ENCODE measurements around the gene SH3PXD2A. TPM values are rescaled to one million over a fixed set of nuclear protein-coding genes. Genes with fewer than 3 reads are reported as not detected.

Gene SH3PXD2A
- total RNA-seq, 4 donors from 2014 or later, result 35.0 to 54.8 (median 45.4) TPM

DNA sequence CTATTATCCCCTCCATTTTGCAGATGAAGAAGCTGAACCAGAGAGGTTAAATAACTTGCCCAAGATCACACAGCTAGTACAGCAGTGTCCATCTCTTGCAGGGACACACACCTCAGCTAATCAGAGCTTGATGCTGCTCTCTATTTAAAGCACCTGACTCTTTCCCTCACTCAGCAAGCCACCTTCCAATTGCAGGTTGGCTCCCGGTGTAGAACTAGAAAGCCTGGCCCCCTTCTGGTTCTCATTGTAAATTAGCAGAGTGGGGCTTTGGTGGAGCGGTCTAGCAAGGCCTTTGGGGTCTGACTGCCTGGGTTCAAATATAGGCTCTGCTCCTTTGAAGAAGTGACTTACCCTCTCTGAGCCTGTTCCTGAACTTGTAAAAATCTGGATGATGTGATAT, 185.4 kb downstream of the SH3PXD2A start:
- DNase-seq (ENCODE audit: low spot score in 2 of 2), result no peak
- WGBS, 2 donors, result 92 to 100% methylated on average over 2 of the region's 2 CpGs
- TF ChIP-seq, protein P1, sequence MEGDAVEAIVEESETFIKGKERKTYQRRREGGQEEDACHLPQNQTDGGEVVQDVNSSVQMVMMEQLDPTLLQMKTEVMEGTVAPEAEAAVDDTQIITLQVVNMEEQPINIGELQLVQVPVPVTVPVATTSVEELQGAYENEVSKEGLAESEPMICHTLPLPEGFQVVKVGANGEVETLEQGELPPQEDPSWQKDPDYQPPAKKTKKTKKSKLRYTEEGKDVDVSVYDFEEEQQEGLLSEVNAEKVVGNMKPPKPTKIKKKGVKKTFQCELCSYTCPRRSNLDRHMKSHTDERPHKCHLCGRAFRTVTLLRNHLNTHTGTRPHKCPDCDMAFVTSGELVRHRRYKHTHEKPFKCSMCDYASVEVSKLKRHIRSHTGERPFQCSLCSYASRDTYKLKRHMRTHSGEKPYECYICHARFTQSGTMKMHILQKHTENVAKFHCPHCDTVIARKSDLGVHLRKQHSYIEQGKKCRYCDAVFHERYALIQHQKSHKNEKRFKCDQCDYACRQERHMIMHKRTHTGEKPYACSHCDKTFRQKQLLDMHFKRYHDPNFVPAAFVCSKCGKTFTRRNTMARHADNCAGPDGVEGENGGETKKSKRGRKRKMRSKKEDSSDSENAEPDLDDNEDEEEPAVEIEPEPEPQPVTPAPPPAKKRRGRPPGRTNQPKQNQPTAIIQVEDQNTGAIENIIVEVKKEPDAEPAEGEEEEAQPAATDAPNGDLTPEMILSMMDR (IDR thresholded peaks at IDR 0.05), result no peak
- no peak for TF ChIP-seq POLR2A (IDR thresholded peaks at IDR 0.05)
- intact Hi-C loops (cut with DNase I; ENCODE audit: low total_unique reads), result no loop called here
- H3K4me3 ChIP-seq (ENCODE audit: low read depth, poor library complexity, severe bottlenecking), result no peak overlapping the region

- TF ChIP-seq POLR2A (IDR thresholded peaks at IDR 0.05), result no peak
- TF ChIP-seq, protein P1 (IDR thresholded peaks at IDR 0.05), result no peak
- intact Hi-C loops (cut with DNase I; ENCODE audit: low total_unique reads), result no loop called here
- WGBS, 2 donors, result 82 to 87% methylated on average over 6 of the region's 6 CpGs
- no peak overlapping the region for H3K4me3 ChIP-seq (ENCODE audit: low read depth, poor library complexity, severe bottlenecking)
- no peak for DNase-seq (ENCODE audit: low spot score in 2 of 2)
Observed at GRCh38 chr10:103669243-103669929, 186.0 kb downstream of the SH3PXD2A start.

DNA sequence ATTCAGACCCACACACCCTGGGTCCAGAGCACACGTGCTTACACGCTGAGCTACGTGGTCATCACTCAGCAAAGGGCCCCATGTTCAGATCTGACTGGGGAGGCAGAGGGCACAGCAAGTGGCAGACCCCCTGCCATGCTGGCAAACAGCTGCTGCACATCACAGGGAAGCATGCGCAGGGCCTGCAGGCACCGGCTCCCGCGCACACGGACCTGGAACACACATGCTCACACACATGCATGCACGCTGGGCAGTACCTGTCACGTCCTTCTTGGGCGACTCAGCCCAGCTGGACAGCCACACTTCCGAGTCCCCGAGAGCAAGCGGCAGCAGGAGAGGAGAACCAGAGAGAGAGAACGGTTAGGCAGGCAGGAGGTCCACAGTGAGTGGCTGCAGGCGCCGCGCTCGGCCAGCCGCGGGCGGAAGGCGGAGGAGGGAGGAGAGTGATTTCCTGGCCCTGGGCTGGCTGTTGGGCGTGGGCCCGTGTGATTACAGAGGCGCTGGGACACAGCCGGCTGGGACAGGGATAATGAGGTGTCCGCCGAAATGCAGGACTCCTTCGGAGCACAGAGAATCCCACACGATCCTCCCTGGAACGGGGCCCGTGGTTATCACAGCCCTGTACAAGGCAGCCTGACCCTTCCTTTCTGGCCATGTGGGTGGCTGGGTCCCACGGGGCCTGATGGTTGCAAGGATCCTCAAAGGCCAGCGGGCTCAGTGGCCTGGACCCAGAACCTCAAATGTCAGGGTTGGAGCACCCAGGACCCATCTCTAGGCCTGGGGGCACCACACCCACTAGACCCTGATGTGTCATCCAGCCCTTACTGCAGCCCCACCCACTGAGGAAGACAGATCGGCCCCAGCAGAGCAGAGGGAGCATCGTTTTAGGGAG, 186.8 kb downstream of the SH3PXD2A start:
- 38 to 40% methylated on average over 36 to 37 of the region's 37 CpGs for WGBS, 2 donors
- no peak overlapping the region for H3K4me3 ChIP-seq (ENCODE audit: low read depth, poor library complexity, severe bottlenecking)
- peak; percentile 73 to 95 for DNase-seq (ENCODE audit: low spot score in 2 of 2)
- intact Hi-C loops (cut with DNase I; ENCODE audit: low total_unique reads), result no loop called here
- TF ChIP-seq, protein P1 (IDR thresholded peaks at IDR 0.05), result no peak
- TF ChIP-seq POLR2A (IDR thresholded peaks at IDR 0.05), result no peak

DNA sequence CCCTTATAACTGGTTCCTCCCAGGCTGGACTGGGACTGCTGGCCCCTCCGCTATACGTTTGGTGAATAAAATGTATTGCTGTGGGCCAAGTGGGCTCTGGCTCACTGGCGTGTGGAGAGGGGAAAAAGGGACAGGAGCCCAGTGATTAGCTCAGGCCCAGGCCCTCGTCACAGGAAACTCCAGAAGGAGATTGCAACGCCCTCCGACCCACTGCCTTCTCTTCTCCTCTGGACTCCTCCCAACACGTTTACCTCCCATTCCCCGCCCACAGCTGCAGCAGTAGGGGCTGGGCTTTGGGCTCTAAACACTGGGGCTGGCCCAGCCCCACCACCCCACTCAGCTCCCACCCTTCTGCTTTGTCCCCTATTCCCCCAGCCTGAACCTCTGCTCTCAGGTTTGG, 188.0 kb downstream of the SH3PXD2A start:
- no peak for DNase-seq (ENCODE audit: low spot score in 2 of 2)
- no peak overlapping the region for H3K4me3 ChIP-seq (ENCODE audit: low read depth, poor library complexity, severe bottlenecking)
- intact Hi-C loops (cut with DNase I; ENCODE audit: low total_unique reads), result no loop called here
- WGBS, 2 donors, result 71 to 72% methylated on average over 8 of the region's 8 CpGs
- TF ChIP-seq, protein P1 (IDR thresholded peaks at IDR 0.05), result no peak
- no peak for TF ChIP-seq POLR2A (IDR thresholded peaks at IDR 0.05)

GRCh38 chr10:103666762-103667150, 188.6 kb downstream of the SH3PXD2A start:
- WGBS, 2 donors, result 81 to 82% methylated on average over 4 of the region's 4 CpGs
- DNase-seq (ENCODE audit: low spot score in 2 of 2), result no peak
- intact Hi-C loops (cut with DNase I; ENCODE audit: low total_unique reads), result no loop called here
- TF ChIP-seq, protein P1 (IDR thresholded peaks at IDR 0.05), result no peak
- no peak for TF ChIP-seq POLR2A (IDR thresholded peaks at IDR 0.05)
- no peak overlapping the region for H3K4me3 ChIP-seq (ENCODE audit: low read depth, poor library complexity, severe bottlenecking)
